Stimulated activated CD4-positive, alpha-beta T cell treated with anti-CD3 and anti-CD28 coated beads, Interleukin-2, amount 100 ng/mL, for 4 hours (primary cell): ENCODE data around the gene ACRBP.
"Not testable (repeated sequence)": the region's sequence is repeated elsewhere in the genome, so short reads cannot be mapped to it uniquely, and the experiment has no call there.

Source experiments
- DNase-seq: peaks from one replicate; pipeline ENCODE4 v3.0.0-alpha.2; 2020; ENCODE audit warnings: low read depth

The ACRBP gene

GRCh38 chr12:6614513-6615172 lies 32.6 kb downstream of the ACRBP start:
- no peak for DNase-seq

GRCh38 chr12:6613776-6614512 lies 33.3 kb downstream of the ACRBP start:
- no peak for DNase-seq

GRCh38 chr12:6613015-6613775 lies 34.0 kb downstream of the ACRBP start:
- no peak for DNase-seq

- no peak for DNase-seq
These were observed 34.6 kb downstream of the ACRBP start for GRCh38 chr12:6612652-6613014.

- no peak for DNase-seq
These were observed 35.0 kb downstream of the ACRBP start for GRCh38 chr12:6612247-6612646.

GRCh38 chr12:6608592-6609281 lies 38.5 kb downstream of the ACRBP start:
- DNase-seq: no peak

- no peak for DNase-seq
These were observed 39.3 kb downstream of the ACRBP start for GRCh38 chr12:6607751-6608591.

GRCh38 chr12:6606331-6607131 lies 40.7 kb downstream of the ACRBP start:
- DNase-seq: peak; percentile 75

GRCh38 chr12:6605421-6606330 lies 41.6 kb downstream of the ACRBP start:
- DNase-seq: no peak

GRCh38 chr12:6604259-6605029 lies 42.8 kb downstream of the ACRBP start:
- no peak for DNase-seq

GRCh38 chr12:6603095-6603567 lies 44.1 kb downstream of the ACRBP start:
- DNase-seq: no peak

- no peak for DNase-seq
These were observed 44.7 kb downstream of the ACRBP start for GRCh38 chr12:6602526-6602925.

- DNase-seq: not testable (repeated sequence)
These were observed 51.6 kb downstream of the ACRBP start for GRCh38 chr12:6595673-6596072.

- DNase-seq: no peak
These were observed 55.1 kb downstream of the ACRBP start for GRCh38 chr12:6592087-6592486.
